GM12873 (cell line): ENCODE measurements around the gene CENPP.

ENCODE experiments used
- TF ChIP-seq, protein P1 (sequence below): IDR thresholded peaks from 2 replicates; pipeline ENCODE4 v1.5.1; 2012; ENCODE audit warnings: low read depth, mild to moderate bottlenecking, moderate library complexity, low read length, control low read depth; ENCODE audit not compliant: insufficient read depth; ENCODE audit errors: missing control alignments

CENPP gene

DNA sequence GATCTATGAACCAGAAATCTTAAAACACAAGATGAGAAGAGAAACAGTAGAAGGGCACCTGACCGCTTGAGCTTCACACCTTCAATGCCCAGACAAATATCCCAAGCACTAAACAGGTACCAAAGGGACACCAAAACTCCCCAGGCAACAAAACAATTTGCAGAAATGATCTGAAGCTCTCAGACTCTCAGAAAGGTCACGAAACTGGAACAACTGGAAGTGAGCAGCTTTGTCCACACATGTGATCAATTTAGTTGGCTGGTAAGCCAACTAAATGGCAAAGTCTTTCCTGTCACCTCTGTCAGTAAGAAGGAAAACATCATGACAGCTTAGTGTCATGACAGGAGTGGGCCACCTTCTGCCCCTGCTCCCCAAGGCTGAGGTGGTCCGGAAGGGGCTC lies 340.1 kb downstream of the CENPP start:
- TF ChIP-seq, protein P1, sequence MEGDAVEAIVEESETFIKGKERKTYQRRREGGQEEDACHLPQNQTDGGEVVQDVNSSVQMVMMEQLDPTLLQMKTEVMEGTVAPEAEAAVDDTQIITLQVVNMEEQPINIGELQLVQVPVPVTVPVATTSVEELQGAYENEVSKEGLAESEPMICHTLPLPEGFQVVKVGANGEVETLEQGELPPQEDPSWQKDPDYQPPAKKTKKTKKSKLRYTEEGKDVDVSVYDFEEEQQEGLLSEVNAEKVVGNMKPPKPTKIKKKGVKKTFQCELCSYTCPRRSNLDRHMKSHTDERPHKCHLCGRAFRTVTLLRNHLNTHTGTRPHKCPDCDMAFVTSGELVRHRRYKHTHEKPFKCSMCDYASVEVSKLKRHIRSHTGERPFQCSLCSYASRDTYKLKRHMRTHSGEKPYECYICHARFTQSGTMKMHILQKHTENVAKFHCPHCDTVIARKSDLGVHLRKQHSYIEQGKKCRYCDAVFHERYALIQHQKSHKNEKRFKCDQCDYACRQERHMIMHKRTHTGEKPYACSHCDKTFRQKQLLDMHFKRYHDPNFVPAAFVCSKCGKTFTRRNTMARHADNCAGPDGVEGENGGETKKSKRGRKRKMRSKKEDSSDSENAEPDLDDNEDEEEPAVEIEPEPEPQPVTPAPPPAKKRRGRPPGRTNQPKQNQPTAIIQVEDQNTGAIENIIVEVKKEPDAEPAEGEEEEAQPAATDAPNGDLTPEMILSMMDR = no peak

DNA sequence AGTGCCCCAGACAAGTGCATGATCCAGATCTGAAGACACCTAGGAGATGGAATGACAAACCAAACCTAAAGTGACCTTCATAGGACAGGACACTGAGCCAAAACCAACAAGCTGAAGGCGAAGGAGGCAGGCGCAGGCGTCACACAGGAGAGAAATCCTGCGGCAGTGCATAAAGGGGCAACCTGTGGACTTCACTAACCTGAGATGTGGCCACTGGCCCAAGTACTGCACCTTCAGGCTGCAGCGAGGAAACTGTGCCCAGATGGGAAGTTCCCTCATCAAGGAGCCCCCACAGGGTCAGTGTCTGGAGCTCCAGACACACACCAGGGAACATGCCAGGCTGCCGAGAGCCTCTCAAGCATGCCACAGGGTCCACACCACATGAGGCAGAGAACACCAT lies 340.5 kb downstream of the CENPP start:
- TF ChIP-seq, protein P1 = no peak

- TF ChIP-seq, protein P1 = no peak
Measured at GRCh38 chr9:92666912-92667532, 341.3 kb downstream of the CENPP start.

- TF ChIP-seq, protein P1 = no peak
Measured at GRCh38 chr9:92668746-92669526, 343.2 kb downstream of the CENPP start.

- TF ChIP-seq, protein P1 = no peak
Measured at GRCh38 chr9:92669527-92669889, 343.8 kb downstream of the CENPP start.
